Stimulated activated naive CD8-positive, alpha-beta T cell treated with anti-CD3 and anti-CD28 coated beads, Interleukin-15, Interleukin-2, amounts not matched to agents 100 ng/mL and 50 ng/mL, for 24 hours (primary cell): ENCODE measurements around the gene IFIT1.

Experiments
- H3K27ac Mint-ChIP-seq: one replicate; pipeline ENCODE4 v1.8.0; 2021; ENCODE audit warnings: mild to moderate bottlenecking, mixed read lengths
- H3K27me3 Mint-ChIP-seq: one replicate; pipeline ENCODE4 v1.8.0; 2021; ENCODE audit warnings: mixed read lengths
- H3K36me3 Mint-ChIP-seq: one replicate; pipeline ENCODE4 v1.8.0; 2021; ENCODE audit warnings: low read depth, mixed read lengths
- H3K4me1 Mint-ChIP-seq: one replicate; pipeline ENCODE4 v1.8.0; 2021; ENCODE audit warnings: low read depth, mixed read lengths
- H3K4me3 Mint-ChIP-seq: one replicate; pipeline ENCODE4 v1.8.0; 2021; ENCODE audit warnings: mild to moderate bottlenecking, mixed read lengths
- H3K9me3 Mint-ChIP-seq: one replicate; pipeline ENCODE4 v1.8.0; 2021; ENCODE audit warnings: mixed read lengths

The IFIT1 gene

DNA sequence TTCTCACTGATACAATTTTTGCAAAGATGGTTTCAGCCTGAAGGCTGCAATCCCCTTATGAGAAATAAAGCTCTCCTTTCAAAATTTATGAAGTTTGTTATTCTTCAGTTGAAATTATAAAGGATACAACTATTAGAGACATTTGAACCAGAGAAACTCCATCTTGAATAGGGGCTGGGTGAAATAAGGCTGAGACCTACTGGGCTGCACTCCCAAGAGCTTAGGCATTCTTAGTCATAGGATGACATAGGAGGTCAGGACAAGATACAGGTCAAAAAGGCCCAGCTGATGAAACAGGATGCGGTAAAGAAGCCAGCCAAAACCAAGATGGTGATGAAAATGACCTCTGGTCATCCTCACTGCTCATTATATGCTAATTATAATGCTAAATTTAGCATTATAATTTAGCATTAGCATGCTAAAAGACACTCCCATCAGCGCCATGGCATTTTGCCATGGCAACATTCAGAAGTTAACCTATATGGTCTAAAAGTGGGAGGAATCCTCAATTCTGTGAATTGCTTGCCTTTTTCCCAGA lies 37.0 kb upstream of the IFIT1 start:
- Mint-ChIP-seq H3K9me3 (no peaks in the 10 kb centered on the region), H3K36me3 (no peaks in the 10 kb centered on the region), H3K4me1 (peaks cover 19% of the 10 kb centered on the region), H3K4me3 (no peak overlapping the region), H3K27ac (no peak overlapping the region), H3K27me3 (peaks cover 7% of the 10 kb centered on the region)

DNA sequence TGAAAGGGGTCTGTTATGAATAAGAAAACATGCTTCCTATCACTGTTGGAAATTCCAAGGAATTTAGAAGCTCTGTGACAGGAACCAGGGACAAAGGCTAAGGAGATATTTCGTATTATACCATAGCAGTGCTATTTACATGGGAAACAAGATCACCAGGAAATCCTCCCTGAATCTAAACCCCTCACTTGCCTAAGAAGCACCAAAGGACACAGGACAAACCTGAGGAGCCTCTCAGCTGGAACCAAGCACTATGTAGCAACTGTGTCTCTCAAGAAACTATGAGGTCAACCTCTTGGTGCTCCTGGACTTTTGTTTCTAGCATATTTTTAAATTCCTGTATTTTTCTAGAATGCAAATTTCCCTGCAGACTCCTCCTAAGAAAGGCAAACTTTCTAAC lies 35.3 kb upstream of the IFIT1 start:
- no peaks in the 10 kb centered on the region for H3K9me3 Mint-ChIP-seq
- peaks cover 3% of the 10 kb centered on the region for H3K4me1 Mint-ChIP-seq
- H3K27ac Mint-ChIP-seq = no peak overlapping the region
- no peak overlapping the region for H3K4me3 Mint-ChIP-seq
- no peaks in the 10 kb centered on the region for H3K36me3 Mint-ChIP-seq
- peaks cover 7% of the 10 kb centered on the region for H3K27me3 Mint-ChIP-seq

DNA sequence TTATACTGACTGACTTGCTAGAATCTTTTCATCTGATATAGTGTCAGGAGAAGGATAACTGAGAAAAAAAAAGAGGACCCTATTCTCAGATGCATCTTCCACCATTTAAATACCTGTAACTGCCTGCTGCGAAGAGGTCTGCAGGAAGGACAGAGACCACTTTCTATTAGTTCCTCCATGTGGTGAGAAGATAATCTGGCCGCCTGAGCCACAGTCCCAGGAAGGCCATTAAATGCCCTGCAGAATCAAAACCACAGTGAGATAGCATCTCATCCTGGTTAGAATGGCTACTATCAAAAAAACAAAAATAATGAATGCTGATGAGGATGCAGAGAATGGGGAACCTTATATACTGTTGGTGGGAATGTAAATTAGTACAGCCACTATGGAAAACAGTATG lies 34.4 kb upstream of the IFIT1 start:
- Mint-ChIP-seq H3K9me3 (no peaks in the 10 kb centered on the region), H3K27me3 (peaks cover 7% of the 10 kb centered on the region), H3K4me3 (no peak overlapping the region), H3K27ac (no peak overlapping the region), H3K36me3 (no peaks in the 10 kb centered on the region), H3K4me1 (no peaks in the 10 kb centered on the region)

DNA sequence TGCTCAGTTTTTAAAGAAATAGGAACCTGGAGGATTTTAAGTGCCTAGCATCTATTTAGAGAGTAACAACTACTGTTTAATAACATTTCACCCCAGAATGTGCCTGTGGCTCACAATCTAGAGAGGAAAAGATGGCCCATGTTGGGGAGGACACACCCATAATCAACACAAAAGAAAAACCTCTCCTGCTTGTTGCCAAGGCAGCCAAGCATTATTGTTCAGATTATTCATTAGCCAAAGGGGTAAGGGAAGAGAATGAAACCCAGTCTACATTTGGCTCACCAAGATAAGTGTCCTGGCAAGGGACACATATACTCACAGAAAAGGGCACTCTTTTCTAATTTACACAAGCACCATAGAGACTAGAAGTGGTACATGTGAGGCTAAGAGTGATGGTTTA lies 32.3 kb upstream of the IFIT1 start:
- Mint-ChIP-seq H3K9me3 (no peaks in the 10 kb centered on the region), H3K27ac (no peak overlapping the region)

DNA sequence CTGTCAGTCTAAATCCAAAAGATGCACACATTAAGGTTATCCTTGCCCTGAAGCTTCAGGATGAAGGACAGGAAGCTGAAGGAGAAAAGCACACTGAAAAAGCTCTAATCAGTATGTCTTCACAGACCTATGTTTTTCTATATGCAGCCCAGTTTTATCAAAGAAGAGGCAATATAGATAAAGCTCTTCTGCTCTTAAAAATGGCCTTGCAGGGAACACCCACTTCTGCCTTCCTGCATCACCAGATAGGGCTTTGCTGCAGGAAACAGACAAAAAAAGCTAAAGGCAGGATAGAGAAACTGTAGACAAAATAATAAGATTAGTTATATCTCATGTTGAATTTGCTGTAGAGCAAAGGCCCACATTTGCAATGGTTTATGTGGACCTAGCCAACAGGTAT lies 29.5 kb upstream of the IFIT1 start:
- H3K27ac Mint-ChIP-seq = no peak overlapping the region
- H3K4me1 Mint-ChIP-seq = peaks cover 20% of the 10 kb centered on the region
- H3K36me3 Mint-ChIP-seq = no peaks in the 10 kb centered on the region
- H3K27me3 Mint-ChIP-seq = peaks cover 4% of the 10 kb centered on the region
- H3K9me3 Mint-ChIP-seq = no peaks in the 10 kb centered on the region
- H3K4me3 Mint-ChIP-seq = no peak overlapping the region

More for the DNA sequence above, 32.3 kb upstream of the IFIT1 start:
- peaks cover 4% of the 10 kb centered on the region for H3K27me3 Mint-ChIP-seq
- no peaks in the 10 kb centered on the region for H3K36me3 Mint-ChIP-seq
- peaks cover 12% of the 10 kb centered on the region for H3K4me1 Mint-ChIP-seq
- H3K4me3 Mint-ChIP-seq = no peak overlapping the region

DNA sequence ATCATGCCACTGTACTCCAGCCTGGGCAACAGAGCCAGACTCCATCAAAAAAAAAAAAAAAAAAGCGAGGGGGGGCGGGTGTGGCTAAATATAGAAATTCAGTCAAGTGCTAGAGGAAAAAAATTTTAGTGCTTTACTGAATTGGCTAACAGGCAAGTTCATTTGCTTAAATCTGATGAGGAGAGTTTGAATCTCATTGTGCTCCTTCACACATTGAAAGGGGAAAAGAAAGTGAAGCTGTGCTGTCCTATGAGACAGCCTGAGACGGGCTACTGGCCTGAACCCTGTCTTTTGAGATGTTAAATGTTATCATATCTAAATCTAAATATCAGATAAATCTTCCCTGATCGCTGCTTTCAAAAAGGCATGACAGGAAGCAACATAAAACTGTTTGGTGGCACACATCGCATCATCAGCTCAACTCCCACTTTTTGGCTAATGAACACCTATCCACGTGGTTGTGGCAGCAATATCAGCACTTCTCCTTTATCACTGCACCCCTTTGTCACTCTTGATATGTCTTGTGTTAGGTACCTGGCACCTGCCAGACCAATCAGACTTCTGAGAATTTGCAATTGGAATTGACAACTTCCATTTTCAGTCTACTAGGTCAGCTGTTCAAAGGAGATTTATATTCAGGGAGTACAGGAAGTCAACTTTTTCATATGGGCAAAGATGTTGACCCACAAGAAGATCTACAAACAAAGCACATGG lies 28.5 kb upstream of the IFIT1 start:
- H3K9me3 Mint-ChIP-seq = no peaks in the 10 kb centered on the region
- H3K4me1 Mint-ChIP-seq = peaks cover 23% of the 10 kb centered on the region
- H3K4me3 Mint-ChIP-seq = no peak overlapping the region
- no peak overlapping the region for H3K27ac Mint-ChIP-seq
- H3K36me3 Mint-ChIP-seq = no peaks in the 10 kb centered on the region
- H3K27me3 Mint-ChIP-seq = no peaks in the 10 kb centered on the region

DNA sequence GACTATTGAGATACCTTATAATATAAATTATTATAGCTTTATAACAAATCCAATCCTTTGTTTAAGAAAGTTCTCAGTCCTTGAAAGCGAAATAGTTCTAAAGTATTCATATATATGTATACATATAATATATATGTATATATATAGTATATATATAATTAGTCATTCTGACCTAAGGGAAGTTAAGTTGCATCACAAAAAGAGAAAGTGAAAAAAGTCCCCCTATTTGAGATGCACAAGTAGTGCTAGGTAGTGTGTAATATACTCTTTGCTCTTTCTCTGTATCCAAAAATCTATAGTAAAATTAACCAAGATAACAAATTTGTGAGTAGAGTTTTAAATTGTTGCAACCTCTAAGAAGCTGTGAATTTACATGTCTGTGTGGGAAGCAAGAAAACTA lies 27.9 kb upstream of the IFIT1 start:
- peaks cover 23% of the 10 kb centered on the region for H3K4me1 Mint-ChIP-seq
- H3K27ac Mint-ChIP-seq = no peak overlapping the region
- H3K36me3 Mint-ChIP-seq = no peaks in the 10 kb centered on the region
- H3K9me3 Mint-ChIP-seq = no peaks in the 10 kb centered on the region
- no peaks in the 10 kb centered on the region for H3K27me3 Mint-ChIP-seq
- no peak overlapping the region for H3K4me3 Mint-ChIP-seq

DNA sequence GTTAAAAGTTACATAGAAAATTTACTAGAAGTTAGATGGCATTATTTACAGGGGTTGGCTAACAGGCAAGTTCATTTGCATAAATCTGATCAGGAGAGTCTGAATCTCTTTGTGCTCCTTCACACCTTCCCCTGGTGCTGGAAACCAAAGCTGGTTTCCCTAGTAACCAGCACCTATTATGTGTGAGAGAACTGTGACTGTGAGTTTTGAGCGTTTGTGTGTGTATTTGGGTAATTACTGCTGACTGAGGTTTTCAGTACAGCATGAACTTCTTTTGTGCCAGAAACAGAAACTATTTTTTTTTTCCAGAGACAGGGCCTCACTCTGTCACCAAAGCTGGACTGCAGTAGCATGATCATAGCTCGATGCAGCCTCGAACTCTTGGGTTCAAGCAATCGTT lies 24.9 kb upstream of the IFIT1 start:
- no peak overlapping the region for H3K27ac Mint-ChIP-seq
- no peaks in the 10 kb centered on the region for H3K27me3 Mint-ChIP-seq
- no peak overlapping the region for H3K4me3 Mint-ChIP-seq
- peaks cover 23% of the 10 kb centered on the region for H3K4me1 Mint-ChIP-seq
- H3K36me3 Mint-ChIP-seq = no peaks in the 10 kb centered on the region
- no peaks in the 10 kb centered on the region for H3K9me3 Mint-ChIP-seq

DNA sequence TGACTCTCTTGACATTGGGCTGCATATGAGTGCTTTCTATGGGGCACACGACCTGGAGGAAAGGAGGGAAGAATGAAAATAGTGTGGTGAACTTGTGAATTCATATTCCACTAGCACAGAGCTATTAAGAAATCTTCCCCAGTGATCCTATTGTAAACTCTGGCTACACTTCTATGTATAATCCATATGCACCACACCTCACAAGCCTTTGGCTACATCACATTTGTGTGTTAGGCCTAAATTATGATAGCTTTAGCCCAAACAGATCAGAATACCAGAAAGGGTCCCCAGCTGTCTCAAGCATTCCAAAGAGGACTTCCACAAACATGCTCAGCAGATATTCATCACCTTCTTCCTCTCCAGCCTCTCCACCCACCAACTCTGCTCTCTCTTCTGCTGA lies 24.3 kb upstream of the IFIT1 start:
- H3K4me1 Mint-ChIP-seq = peaks cover 23% of the 10 kb centered on the region
- H3K9me3 Mint-ChIP-seq = no peaks in the 10 kb centered on the region
- H3K4me3 Mint-ChIP-seq = no peak overlapping the region
- no peaks in the 10 kb centered on the region for H3K27me3 Mint-ChIP-seq
- no peaks in the 10 kb centered on the region for H3K36me3 Mint-ChIP-seq
- H3K27ac Mint-ChIP-seq = no peak overlapping the region

DNA sequence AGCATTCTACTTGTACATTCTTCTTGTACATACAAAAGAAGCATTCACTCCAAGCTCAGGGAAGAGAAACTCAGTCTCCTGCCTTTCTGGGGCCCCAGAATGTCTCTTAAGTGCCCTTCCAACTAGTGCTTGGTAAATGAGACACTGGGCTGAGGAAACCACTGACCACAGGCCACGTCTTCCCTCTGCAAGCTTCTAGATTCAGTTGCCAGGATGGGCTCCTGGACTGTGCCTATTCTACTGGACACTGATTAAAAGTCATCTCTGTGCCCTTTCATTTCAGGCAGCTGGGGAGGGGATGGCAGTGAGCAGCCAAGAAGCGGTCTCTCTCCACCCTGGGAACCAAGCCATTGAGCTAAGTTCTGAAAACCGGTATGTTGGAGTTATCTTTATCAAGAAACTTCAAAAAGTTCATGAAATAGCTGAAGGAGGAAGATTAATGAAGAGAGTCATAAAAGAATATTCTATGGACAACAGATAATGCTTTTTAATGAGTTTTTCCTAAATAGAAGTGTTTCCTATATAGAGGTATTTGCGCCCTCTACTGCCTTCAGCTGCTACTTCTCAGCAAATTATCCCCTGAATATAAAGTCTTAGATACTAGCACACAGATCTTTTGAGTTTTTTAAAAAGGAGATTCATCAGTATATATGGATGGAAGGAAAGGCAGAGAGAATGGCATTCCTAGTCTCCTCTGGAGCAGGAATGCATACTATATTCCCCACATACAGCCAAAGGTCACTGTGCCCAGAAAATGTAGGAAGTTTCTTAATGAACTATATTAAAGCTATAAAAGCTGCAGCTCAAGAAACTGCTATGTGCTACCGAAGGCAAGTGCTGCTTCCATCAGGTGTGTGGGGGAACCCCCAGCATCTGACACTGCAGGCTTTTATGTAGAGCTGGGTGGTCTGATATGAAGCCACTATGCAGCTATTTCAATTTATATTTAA lies 23.0 kb upstream of the IFIT1 start:
- Mint-ChIP-seq H3K4me1 (peaks cover 16% of the 10 kb centered on the region), H3K27me3 (no peaks in the 10 kb centered on the region), H3K4me3 (no peak overlapping the region), H3K36me3 (no peaks in the 10 kb centered on the region), H3K27ac (no peak overlapping the region), H3K9me3 (no peaks in the 10 kb centered on the region)

DNA sequence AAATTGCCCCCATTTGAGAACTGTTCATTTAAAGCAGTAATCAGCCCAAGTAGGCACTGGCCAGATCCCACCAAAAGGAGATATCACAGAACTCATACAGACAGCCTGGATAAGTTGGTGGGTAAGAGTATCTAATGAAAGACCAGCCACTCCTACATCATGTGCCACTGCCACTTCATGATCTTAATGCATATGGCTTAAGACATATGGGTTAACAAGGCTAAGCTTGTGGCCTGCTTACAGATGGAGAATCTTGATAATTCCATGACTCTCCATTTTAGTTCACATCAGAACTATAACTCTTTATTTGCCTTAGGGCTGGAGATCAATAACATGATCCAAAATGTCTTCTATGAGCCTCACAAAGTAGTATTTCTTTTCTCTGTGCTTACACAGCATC lies 21.3 kb upstream of the IFIT1 start:
- Mint-ChIP-seq H3K4me1 (peaks cover 11% of the 10 kb centered on the region), H3K27me3 (no peaks in the 10 kb centered on the region), H3K27ac (no peak overlapping the region), H3K36me3 (no peaks in the 10 kb centered on the region), H3K4me3 (no peak overlapping the region), H3K9me3 (no peaks in the 10 kb centered on the region)

DNA sequence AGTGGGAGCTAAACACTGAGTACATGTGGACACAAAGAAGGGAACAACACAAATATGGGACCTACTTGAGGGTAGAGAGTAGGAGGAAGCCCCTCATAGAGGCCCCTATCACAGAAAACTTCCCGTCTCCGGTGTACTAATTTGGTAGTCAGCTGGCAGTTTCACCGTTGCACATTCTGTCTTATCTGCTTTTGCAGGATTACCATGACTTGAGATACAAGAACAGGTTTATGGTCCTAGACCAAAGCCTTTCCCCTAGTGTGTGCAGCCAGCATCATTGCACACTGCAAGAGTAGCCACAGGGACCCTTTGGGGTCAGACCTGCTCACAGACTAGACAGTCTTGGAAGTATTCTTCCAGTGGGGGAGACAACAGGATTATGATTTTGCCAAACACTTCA lies 20.4 kb upstream of the IFIT1 start:
- H3K4me3 Mint-ChIP-seq = no peak overlapping the region
- no peaks in the 10 kb centered on the region for H3K36me3 Mint-ChIP-seq
- H3K27me3 Mint-ChIP-seq = peaks cover 3% of the 10 kb centered on the region
- no peak overlapping the region for H3K27ac Mint-ChIP-seq
- no peaks in the 10 kb centered on the region for H3K9me3 Mint-ChIP-seq
- peaks cover 11% of the 10 kb centered on the region for H3K4me1 Mint-ChIP-seq

DNA sequence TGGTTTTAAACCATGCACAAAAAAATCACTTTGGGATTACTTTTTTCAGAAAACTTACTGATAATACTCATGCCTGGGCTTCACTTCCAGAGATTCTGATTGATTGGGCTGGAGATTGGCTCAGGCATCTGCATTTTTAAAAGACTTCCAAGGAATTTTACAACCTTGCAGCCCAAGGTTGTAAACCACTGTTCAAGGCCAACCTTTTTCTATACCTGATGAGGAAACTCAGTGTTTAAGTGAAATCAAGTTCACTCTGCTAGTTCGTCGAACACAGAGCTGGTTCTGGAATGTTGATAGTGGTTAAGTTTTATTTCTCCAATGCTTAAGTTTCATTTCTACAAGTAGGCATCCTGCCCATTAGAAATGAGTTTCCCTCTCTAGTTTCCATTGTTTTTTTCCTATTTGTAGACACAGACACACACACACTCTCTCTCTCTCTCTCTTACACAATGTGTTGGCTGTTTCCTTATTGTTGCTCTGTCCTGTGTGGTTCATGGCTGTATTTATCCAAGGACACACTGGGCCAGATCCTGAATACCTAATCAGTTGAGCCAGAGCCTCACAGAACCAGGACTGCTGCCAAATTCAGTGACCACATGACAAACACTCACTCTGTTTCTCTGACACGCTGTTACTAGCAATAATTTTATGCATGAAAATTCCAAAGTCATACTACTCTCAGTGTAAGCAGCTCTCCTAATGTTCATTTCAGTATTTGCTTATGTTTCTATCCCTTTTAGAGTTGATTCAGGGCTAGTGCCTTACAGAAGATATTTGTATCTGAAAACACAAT lies 18.3 kb upstream of the IFIT1 start:
- Mint-ChIP-seq H3K27me3 (peaks cover 4% of the 10 kb centered on the region), H3K4me3 (no peak overlapping the region), H3K9me3 (no peaks in the 10 kb centered on the region), H3K4me1 (no peaks in the 10 kb centered on the region), H3K27ac (no peak overlapping the region), H3K36me3 (no peaks in the 10 kb centered on the region)

DNA sequence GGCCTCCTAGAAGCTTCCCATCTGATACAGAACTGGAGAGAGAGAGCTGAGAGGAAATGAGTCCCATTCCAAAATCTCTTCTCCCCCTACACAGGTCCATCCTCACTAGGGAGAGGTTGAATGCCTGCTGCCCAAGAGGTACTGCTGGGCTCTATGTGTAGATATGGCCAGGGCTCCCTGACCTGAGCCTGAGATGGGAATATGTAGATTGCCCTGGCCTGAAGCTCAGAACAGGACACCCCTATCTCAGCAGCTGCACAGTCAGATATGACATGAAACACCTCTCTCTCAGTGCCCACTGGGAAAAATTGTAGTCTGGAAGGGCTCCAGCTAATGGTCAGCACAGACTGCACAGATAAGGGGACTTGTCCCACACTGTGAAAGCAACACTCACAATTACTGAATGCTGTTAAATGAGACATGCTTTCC lies 17.7 kb upstream of the IFIT1 start:
- Mint-ChIP-seq H3K36me3 (no peaks in the 10 kb centered on the region), H3K4me1 (no peaks in the 10 kb centered on the region), H3K27me3 (peaks cover 4% of the 10 kb centered on the region), H3K27ac (no peak overlapping the region), H3K4me3 (no peak overlapping the region), H3K9me3 (no peaks in the 10 kb centered on the region)
